Ovary (tissue), 3 donors: ENCODE measurements around the gene ALDH2.

Source experiments
- EP300 ChIP-seq: sonication (generic); formaldehyde crosslinking; IDR thresholded peaks from one replicate; pipeline ENCODE4 v1.6.1; 2017; ENCODE audit warnings: antibody characterized with exemption
- POLR2A ChIP-seq: fragments of 450-650 bp; IDR thresholded peaks from one replicate; pipeline ENCODE4 v1.6.1; 2017; ENCODE audit warnings: antibody characterized with exemption, mild to moderate bottlenecking, moderate library complexity
- TF ChIP-seq, protein P1 (sequence below), 3 donors: fragments of 450-650 bp in 2 of 3; fragments of 200-600 bp in 1 of 3; IDR thresholded peaks; one replicate each; pipeline versions ENCODE4 v1.5.1 to v1.8.0; 2016 to 2022; ENCODE audit warnings: antibody characterized with exemption in 3 of 3, mild to moderate bottlenecking in 1 of 3
- donor health status: DM: no; HTN: no; CAD: no.

DNA sequence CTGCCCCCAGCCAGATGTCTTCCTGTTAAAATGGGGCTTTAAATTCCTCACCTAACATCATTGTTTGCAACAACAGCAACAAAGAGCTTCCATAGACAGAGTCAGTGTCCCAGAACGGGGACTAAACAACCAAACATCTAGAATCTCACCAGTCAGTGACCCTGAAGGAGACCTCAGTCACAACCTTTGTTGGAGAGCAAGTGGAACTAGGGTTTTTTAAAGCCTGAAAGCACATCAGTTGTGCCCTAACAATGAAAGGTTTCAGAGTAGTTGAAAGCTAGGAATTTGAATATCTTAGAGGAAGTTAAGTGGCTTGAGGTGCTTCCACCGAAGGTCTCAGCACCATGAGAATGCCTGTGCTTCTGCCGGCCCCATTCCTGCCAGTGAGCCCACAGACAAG, 5.0 kb upstream of the ALDH2 start:
- TF ChIP-seq EP300 (no peak), POLR2A (no peak)
- TF ChIP-seq, protein P1, sequence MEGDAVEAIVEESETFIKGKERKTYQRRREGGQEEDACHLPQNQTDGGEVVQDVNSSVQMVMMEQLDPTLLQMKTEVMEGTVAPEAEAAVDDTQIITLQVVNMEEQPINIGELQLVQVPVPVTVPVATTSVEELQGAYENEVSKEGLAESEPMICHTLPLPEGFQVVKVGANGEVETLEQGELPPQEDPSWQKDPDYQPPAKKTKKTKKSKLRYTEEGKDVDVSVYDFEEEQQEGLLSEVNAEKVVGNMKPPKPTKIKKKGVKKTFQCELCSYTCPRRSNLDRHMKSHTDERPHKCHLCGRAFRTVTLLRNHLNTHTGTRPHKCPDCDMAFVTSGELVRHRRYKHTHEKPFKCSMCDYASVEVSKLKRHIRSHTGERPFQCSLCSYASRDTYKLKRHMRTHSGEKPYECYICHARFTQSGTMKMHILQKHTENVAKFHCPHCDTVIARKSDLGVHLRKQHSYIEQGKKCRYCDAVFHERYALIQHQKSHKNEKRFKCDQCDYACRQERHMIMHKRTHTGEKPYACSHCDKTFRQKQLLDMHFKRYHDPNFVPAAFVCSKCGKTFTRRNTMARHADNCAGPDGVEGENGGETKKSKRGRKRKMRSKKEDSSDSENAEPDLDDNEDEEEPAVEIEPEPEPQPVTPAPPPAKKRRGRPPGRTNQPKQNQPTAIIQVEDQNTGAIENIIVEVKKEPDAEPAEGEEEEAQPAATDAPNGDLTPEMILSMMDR (IDR thresholded peaks at IDR 0.05), result no peak
